ENCODE results near the gene STAG2.

DNA sequence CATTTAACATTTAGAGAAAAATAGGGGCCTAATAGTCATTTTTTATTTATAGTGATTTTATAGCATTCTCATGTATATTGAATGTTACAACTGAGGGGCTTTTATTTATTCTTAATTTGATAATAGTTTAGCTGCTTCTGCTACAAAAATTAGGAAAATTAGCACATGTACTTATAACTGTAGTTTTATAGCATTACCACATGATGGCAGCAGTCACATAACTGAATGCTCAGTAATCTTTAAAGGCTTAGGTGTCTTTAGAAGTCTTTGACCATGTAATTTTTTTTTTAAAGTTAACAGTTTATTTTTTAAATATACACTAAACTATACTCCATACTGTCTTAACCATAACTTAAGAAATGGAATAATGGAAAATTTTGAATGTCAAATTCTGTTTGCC lies 136.6 kb downstream of the STAG2 start:
- no peak for TF ChIP-seq POLR2A (IDR thresholded peaks at IDR 0.05; ENCODE audit: low read length)
- TF ChIP-seq GATA1 (IDR thresholded peaks at IDR 0.05; ENCODE audit: low read depth, low read length): no peak

All from erythroblast (primary cell).